NCI-H2029 treated with DMSO at 0.1 percent for 48 hours (cell line): Measurements from ENCODE around the gene FCRL1.

Source experiments
- DNase-seq: peaks from one replicate; lab custom pipeline; 2025; lab: John Stamatoyannopoulos, UW

The FCRL1 gene, protein sequence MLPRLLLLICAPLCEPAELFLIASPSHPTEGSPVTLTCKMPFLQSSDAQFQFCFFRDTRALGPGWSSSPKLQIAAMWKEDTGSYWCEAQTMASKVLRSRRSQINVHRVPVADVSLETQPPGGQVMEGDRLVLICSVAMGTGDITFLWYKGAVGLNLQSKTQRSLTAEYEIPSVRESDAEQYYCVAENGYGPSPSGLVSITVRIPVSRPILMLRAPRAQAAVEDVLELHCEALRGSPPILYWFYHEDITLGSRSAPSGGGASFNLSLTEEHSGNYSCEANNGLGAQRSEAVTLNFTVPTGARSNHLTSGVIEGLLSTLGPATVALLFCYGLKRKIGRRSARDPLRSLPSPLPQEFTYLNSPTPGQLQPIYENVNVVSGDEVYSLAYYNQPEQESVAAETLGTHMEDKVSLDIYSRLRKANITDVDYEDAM

DNA sequence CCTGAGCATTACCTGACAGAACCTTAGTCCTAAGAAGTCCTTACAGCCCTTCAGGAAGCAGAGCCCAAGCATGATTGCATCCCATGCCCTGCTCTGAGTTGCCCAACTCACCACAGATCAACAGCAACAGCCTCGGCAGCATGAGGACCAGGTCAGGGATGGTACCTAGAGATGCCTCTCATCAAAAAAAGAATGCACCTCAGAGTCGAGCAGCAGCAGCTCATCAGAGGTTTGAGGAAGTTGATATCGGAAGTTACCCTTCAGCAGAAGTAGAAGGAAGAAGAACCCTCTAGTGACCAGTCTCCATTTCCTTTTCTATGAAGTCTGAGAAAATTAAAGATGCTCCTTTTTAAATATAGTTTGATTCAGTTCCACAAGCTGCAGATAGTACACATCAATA, at the start of gene FCRL1:
Gene FCRL1 (minus strand): TSS at position 225 of the 400 bp plus-strand sequence. CDS start 83 bp downstream, at position 142.
- no peak for DNase-seq

DNA sequence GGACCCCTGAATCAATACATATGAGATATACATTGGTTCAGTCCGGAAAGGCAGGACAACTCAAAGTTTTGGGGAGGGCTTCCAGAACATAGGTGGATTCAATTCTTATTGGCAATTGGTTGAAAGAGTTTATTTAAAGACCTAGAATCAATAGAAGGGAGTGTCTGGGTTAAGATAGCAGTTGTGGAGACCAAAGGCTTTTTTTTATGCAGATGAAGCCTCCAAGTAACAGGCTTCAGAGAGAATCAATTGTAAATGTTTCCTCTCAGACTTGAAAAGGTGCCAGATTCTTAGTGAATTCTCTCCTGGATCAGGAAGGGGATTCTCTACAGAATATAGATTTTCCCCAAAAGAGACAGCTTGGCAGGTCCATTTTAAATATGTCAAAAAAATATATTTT, 48.7 kb upstream of the FCRL1 start:
- no peak for DNase-seq

DNA sequence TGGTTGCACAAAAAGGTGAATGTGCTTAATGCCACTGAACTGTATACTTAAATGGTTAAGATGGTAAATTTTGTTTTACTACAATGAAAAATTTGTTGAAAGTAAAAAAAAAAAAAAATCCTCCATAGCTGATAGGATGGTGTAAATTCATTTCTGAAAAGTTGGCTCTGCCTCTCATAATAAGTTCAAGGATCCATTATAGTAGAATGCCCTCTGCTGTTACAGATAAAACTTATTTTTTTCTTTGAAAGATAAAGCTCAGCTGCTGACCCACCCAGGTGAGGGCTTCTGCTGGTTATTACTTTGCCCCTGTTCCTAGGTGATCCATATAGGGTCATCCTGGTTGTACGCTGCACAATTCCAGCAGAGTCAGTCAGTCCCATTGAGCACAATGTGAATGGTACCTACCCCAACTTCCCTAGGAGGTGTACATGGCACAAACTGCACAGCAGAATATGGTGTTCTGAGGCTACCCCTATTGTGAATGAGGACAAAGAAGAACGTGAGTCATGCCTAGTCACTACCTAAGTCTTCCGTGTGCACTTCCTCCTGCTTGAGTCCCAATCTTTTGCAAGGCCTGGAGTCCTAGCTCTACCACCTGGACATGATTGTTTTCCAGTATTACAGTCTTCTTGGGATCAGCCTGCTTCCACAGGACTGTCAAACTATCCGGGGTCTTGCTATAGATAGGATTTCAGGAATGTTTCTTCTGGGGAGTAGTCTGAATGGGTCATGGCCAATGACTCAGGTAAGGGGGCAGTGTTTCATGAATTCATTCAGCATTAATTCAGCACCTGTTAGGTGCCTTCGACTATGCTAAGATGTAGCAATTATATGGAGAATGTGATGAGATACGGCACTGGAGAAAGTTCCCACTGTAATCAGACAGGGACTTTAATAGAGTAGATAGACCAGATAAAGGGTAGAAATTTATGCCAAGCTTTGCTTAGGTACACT, 42.5 kb upstream of the FCRL1 start:
- DNase-seq, result no peak

DNA sequence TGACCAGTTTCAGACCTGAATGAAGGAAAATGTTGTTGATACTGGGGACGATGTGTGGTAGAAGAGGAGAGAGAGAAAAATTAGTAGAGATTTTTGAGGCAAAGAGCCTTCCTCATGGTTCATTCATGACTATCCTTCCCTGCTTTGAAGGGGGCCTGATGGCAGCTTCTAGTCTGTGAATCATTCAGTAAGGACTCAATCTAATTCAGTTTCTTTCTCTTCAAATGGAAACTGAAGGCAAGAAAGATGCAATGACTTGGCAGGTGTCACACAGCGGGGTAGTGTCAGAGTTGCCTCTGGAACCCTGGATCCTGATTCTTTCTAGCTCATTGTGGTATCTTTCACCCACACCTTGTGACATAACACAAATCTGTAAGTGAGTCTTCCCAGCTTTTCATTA, 36.6 kb upstream of the FCRL1 start:
- no peak for DNase-seq

DNA sequence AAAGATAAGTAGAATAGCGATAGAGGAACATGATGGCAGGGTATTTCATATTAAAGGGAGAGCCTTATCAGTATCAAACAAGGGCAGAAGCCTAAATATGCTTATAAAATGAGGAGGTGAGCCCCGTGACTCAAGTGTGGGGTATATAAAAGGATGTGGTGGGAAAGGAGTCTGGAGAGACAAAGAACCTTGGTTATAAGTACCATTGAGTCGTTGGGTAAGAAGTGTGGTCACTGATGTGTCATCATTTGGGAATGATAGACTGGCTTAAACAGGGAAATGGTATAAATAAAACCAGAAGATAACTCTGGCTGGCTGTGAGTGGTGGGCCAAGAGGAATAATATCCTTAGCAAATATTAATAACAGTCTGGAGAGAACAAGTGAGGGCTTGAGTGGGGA, 32.6 kb upstream of the FCRL1 start:
- DNase-seq, result peak; percentile 16

DNA sequence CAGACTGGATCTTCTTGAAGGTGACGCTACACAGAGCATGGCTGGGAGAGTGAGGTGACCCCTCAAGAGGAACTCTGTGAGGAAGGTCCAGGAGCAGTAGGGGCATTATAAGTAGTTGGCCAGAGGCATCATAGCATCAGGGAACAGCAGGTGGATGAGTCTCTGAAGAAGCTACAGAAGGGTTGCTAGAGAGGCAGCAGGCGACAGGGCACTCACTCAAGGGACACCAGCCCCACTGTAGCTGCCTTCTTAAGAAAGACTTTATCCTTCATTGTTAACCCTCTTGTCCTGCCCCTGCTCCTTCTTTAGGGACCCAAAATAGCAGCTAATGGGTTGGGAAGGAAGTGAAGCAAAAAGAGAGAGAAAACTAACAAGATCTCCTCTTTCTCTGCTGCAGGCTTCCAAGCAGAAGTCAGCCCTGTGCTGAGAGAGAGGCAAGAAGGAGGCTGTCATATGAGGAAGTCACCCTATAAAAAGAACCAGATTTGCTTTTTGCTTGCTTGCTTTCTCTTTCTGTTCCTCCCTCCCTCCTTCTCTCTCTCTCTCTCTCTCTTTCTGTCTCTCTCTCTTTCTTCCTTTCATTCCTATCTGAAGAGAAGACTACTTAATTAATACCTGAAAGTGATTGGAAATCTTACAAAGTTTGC, 29.4 kb upstream of the FCRL1 start:
- no peak for DNase-seq

DNA sequence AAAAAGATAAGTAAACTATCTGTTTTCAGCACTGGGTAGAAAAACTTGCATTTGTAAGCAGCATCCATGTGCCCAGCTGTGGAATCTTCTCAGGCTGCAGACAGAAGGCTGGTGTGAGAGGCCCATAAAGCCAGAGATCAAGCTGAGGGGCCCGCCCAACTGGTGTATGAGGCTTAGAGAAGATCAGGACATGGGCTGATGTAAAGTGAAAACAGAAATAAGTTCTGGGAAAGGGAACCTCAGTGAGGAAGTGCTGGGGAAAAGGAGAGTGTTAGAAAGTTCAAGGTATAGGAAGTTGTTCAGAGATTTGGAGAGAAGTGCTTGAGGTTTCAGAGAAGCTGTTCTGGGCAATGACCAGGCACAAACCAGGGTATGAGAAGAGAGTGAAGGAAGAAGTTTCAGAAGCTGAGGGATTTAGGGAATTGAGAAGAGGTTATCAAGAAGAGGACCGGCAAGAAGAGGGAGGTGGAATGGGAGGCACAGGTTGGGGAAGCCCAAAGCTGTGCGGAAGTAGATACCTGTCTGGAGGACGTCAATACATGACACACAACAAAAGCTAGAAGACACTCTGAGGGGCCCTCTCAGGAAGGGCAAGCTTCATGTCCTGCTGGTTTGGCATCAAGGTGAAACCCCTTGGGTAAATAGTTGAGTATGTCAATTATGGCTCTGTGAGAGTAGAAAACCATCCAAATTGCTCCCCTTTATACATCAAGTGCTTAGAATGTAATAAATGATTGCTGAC, 24.3 kb upstream of the FCRL1 start:
- DNase-seq, result no peak

DNA sequence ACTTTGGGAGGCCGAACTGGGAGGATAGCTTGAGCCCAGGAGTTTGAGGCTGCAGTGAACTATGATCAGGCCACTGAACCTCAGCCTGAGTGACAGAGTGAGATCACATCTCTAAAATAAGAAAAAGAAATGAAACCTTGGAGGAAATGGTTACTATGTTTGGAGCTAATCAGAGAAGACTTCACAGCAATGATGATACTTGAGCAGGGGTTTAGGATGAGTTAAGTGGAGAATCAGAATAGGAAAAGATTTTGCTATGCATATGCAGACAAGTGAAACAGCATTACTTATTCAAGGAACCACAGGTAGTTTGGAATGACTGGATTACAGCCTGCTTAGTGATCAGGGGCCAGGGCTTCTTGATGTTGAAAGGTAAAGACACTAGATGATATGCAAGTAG, 23.0 kb upstream of the FCRL1 start:
- DNase-seq, result no peak

DNA sequence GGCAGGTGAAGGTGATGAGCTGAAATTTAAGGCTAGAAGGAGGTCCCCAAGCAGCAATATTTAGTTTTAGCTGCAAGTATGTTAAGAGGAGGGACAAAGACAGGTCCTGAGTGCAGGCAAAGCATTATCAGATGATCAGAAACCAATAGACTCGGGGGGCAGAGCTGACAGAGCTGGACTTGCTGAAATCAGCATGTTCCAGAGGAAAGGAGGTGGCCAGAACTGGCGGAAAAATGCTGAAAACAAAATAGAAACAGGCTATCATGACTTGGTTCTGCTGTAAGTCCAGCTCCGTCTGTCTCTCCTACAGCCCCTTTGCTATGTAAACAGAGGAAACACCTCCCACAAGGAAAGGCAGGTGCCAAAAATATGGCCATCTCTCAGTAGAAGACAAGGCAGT, 21.8 kb upstream of the FCRL1 start, which contains the start of gene CD5L:
Gene CD5L (minus strand): TSS at position 101 of the 400 bp plus-strand sequence. CDS start 107 bp downstream, outside the sequence.
- DNase-seq, result no peak

DNA sequence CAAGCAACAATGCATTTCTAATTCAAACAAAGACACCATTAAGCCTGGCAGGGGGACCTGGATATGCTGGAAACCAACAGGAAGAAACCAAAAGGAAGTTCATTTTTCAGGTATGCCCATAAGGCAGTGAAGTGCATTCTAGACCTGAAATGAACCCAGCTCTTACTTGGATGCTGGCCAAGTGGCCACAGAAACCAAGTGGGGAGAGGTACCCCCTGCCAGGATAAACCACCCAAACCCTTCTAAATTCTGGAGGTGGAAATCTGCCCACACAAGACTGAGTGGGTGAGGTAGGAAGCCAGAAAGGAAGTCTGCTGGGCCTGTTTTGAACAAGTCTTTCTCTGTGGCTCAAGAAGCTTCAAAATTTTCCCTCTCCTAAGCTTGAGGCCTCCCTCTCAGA, 19.0 kb upstream of the FCRL1 start:
- DNase-seq, result no peak

DNA sequence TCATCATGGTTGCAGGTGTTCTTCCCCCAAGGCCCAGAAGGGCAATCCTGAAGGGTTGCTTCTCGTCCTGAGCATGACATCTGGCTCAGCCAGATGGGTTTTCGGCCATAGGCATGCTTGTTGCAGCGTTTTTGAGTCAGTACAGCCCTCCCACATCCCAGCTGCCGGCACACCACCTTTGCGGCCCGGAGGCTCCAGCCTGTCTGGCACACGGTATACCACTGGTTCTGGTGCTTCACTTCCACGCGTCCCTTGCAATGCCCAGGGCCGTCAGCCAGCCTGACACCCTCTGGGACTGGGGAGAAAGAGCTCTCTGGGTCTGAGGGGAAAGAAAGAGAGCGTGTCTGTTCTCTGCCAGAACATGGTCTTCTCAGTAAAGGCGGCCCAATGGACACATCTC, 14.5 kb upstream of the FCRL1 start:
- no peak for DNase-seq

DNA sequence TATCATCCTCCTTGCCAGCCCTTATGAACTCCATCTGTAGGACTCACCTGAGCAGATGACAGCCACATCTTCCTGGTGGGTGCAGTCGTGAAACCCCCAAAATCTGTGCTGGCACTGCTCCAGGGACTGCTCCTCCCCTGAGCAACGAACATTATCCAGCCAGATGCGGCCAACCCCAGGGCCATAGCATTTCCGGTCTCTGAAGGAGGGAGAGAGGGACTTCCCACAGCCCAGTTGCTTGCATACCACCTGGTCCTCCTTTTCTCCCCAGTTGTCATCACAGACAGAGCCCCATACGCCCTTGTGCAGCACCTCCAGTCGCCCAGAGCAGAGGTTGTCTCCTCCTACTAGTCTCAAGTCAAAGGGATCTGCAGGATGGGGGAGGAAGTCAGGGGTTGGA, 13.2 kb upstream of the FCRL1 start:
- no peak for DNase-seq

DNA sequence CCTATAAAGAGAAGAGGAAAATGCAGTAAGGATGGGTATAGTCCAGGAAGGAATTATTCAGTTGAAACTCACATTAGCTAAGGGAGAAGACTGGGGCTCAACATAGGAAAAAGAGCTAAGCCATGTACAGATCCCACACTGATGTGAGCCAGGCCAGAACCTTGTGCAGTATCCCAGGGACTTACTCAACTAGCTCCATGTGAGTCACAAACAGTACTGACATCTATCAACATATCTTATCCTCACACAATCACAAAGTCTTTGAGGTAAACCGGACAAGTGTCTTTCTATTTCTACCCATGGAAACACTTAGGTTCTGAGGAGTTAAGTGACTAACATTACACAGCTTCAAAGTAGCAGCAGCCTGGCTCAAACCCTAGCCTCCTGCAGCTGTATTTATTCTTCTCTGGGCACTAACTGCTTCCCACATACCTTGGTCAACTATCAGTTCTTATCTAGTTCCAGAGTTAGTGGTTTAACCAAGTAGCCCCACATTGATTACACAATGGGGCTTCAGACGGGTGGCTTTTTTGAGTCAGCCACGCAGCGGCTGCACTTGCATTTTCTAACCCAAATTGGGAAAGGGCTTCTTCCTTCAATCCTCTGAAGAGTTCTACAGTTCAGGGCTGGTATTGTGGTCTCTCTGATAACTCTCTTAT, 12.2 kb upstream of the FCRL1 start:
- no peak for DNase-seq

DNA sequence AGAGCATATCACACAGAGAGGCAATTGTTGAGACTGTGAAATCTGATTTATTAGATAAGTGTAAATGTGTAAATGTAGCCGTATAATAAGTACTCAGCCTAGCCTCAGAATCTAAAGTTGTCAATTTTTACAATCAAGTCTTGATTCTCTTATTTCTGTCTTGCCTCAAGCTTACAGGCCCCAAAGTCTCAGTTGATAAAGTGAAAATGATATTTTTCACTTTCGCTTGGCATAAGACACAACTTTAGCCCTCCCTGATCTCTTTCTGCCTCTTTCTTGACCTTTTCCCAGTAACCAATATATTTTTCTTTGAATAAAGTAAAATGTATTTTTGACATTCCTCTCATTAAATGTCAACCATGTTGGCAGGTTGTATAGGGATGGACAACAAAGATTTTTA, 11.0 kb upstream of the FCRL1 start:
- DNase-seq, result no peak

DNA sequence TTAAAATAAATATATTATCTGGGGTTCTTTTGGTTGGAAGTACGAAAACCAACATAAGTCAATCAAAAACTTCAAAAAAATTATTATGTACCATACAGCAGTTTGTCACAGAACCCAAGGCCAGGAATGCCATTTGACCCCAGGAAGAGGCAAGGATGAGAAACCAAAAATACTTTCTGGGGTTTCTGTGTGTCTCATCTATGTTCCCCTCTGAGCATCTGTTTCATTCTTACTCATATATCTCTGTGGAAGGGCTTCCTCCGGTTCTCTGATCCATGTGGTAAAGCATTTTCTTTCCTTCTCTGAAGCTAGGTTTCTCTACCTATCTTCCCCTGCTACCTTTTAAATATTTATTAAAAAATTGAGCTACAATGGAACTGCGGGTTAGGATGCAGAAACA, 9.8 kb upstream of the FCRL1 start:
- DNase-seq, result no peak

DNA sequence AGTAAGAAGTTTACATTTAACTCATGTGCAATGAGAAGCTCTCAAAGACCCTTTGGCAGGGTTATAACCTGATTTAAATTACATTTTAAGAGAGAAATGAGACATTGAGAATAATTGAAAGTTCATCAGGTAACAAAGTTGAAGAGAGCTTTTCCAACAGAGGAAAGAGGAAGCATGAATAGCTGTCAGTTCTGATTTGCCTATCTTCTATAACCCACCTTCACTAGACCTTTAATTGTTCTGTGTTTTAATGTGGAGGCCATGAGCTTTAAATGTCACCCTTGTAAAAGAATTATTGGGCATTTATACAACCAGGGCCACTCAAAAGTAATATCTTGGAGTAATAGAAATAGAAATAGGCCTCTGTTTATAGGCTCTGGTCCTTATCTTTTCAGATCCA, 9.3 kb upstream of the FCRL1 start:
- DNase-seq, result no peak

DNA sequence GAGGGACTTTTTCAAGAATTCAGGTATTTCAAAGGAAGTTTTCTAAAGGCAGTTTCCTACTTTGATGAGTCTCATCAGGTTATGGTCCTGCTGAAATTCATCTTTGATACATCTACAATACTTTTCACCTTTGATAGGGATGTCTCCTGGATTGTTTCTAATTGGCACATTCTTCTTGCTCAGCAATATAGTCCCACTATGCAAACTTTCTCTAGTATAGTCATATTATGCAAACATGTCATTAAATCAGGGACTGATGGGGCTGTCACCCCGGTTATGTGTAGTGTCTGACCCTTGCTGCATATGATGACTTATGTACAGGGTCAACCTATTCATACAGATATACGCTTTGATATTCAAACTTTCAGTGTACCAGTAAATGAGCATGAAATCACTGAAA, 379 bp upstream of the FCRL1 start:
- no peak for DNase-seq

DNA sequence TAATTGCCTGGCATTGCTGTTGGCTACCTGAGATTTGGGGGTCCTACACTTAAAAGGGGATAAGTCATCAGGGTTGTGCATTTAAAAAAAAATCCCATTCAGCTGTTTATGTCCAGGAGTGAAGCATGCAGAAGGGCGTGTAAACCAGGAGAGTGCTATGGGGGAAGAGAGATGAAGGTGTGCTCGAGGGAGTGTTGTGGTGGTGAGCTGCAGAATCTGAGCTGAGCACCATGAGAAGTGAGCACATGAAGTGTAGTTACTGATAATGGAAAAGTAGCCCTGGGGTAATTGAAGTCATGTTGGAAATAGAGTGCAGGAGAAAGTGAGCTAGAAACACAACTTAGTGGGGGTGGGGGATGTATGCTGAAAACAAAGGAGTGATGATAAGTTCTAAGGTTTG, 705 bp downstream of the FCRL1 start:
- DNase-seq, result no peak

DNA sequence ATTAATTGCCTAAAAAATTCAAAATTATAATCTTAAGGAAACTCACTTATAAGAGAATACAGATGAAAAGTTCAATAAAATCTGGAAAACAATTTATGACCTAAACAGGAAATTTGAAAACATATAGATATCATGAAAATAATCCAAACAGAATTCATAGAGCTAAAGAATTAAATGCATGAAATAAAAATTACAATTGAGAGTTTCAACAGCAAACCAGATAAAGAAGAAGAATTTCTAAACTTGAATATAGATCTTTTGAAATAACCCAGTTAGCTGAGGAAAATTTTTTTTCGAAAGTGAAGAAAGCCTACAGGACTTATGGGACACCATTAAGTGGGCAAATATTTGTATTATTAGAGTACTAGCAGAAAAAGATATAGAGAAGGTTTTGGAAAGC, 6.7 kb downstream of the FCRL1 start:
- no peak for DNase-seq

DNA sequence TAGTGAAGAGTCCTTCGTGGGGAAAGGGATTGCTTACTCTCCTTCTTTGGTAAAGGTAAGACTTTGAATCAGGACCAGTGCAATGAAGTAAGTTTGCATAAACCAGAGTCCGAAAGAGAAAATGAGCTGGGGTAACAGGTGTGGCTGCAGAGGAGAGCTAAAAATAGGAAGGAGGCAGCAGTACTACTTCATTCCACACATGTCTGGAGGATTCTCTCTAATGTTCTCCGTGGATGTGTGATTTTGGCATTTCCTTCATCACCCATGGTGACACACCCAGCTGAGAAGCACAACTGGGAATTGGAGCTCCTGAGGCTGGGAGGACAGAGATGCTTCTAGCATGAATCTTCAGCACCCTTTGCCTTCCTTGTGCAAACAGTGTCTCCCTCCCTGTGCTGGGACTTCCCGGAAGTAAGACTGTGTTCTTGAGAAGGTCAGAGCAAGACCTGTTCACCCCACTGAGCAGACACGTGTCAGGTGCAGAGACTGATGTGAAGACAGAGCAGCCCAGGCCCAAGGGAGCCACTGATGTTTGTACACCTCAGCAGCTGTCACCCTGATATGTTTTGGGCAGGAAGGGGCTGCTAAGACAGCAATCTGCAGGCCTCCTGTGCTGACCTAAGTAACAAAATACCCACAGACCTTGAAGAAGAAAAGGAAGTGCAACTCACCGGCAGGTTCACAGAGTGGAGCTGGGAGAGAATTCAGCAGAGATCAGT, 13.3 kb downstream of the FCRL1 start:
- no peak for DNase-seq

DNA sequence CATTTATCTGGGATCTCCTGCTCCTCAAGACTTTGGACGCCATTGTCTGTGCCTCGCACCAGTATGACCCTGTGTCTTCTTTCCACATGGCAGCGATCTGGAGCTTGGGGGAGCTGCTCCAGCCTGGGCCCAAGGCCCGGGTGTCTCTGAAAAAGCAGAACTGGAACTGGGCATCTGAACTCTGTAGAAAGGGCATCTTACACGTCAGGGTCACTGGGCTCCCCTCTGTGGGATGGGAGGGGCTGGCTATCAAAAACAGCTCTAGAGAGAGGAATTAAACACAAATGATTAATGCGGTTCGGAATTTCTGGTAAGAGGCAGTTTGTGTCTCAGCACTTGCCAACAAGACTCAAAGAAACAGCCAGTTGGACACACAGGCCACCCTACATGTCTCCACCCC, 16.1 kb downstream of the FCRL1 start:
- no peak for DNase-seq
